Transverse colon (tissue), 4 donors: ENCODE results near the gene TUBD1. TPM values are rescaled to one million over a fixed set of nuclear protein-coding genes. Genes with fewer than 3 reads are reported as not detected.
"Not testable (repeated sequence)": the region's sequence is repeated elsewhere in the genome, so short reads cannot be mapped to it uniquely, and the experiment has no call there.

ENCODE experiments used
- DNase-seq: peaks from one replicate; pipeline ENCODE4 v3.0.0-alpha.2; 2019
- H3K27ac ChIP-seq, 4 donors: fragments of 200-600 bp; sonication (generic); 2 replicates each; pipeline ENCODE4 v1.5.1; 2016 to 2018; ENCODE audit warnings: inconsistent platforms in 4 of 4
- H3K27me3 ChIP-seq: fragments of 200-600 bp; sonication (generic); 2 replicates; pipeline ENCODE4 v1.5.1; 2017; ENCODE audit warnings: inconsistent platforms
- H3K36me3 ChIP-seq, 4 donors: fragments of 200-600 bp; sonication (generic); 2 replicates each; pipeline ENCODE4 v1.5.1; 2017 to 2019; ENCODE audit warnings: inconsistent platforms in 4 of 4
- H3K4me1 ChIP-seq, 4 donors: fragments of 200-600 bp; sonication (generic); 2 replicates each; pipeline ENCODE4 v1.5.1; 2017 to 2020; ENCODE audit warnings: inconsistent platforms in 4 of 4
- H3K4me3 ChIP-seq, 4 donors: fragments of 200-600 bp; sonication (generic); 1 replicate in 1 of 4; 2 replicates in 3 of 4; pipeline versions ENCODE4 v1.5.1 to v1.6.1; 2017 to 2019; ENCODE audit warnings: inconsistent platforms in 4 of 4
- H3K9me3 ChIP-seq, 2 donors: fragments of 200-600 bp; sonication (generic); 2 replicates each; pipeline ENCODE4 v1.5.1; 2017 to 2019; ENCODE audit warnings: inconsistent platforms in 2 of 2
- EP300 ChIP-seq: sonication (generic); formaldehyde crosslinking; IDR thresholded peaks from one replicate; pipeline ENCODE4 v1.6.1; 2017; ENCODE audit warnings: antibody characterized with exemption, low read depth
- POLR2A ChIP-seq: fragments of 450-650 bp; IDR thresholded peaks from one replicate; pipeline ENCODE4 v1.6.1; 2016; ENCODE audit warnings: antibody characterized with exemption, mild to moderate bottlenecking, moderate library complexity
- POLR2AphosphoS5 ChIP-seq, 3 donors: sonication (generic); formaldehyde crosslinking; IDR thresholded peaks; one replicate each; pipeline ENCODE4 v1.6.1; 2016; ENCODE audit warnings: antibody characterized with exemption in 3 of 3
- WGBS, 2 donors: methylation state at CpG; one replicate each; pipeline ENCODE4 v1.1.5; 2018; ENCODE audit warnings: low coverage in 1 of 2; 5-methylcytosine and 5-hydroxymethylcytosine counted together
- in situ Hi-C, 4 donors: fragments of 200-750 bp; cut with MboI; loops; one replicate each; pipeline versions ENCODE4 v1.15.0 to v1.15.1; 2017; ENCODE audit warnings: low sequenced_read_pairs in 3 of 4, low pct_ligation_motif_present in 1 of 4, low pct_unique_long_range_greater_than_20kb in 1 of 4
- intact Hi-C: fragments of 100-400 bp; cut with DNase I; formaldehyde crosslinking; loops from one replicate; pipeline ENCODE4 v1.15.1; 2023; ENCODE audit warnings: low total_unique reads
- total RNA-seq, 4 donors: library from RNA; depleted of rRNA; stranded (reverse); fragments of >200 nt; gene quantifications; one replicate each; pipeline ENCODE4 v1.1.0, GENCODE V29; 2016
- TF ChIP-seq, protein P1 (sequence below), 5 experiments: fragments of 200-600 bp in 3 of 5; fragments of 450-650 bp in 2 of 5; sonication (generic) in 3 of 5; IDR thresholded peaks; 1 replicate in 2 of 5; 2 replicates in 3 of 5; pipeline ENCODE4 v1.5.1; 2016 to 2017; ENCODE audit warnings: antibody characterized with exemption in 5 of 5, inconsistent platforms in 3 of 5, mild to moderate bottlenecking in 2 of 5, moderate library complexity in 1 of 5

Gene TUBD1
- total RNA-seq, 4 donors from 2014 or later: 0.80 to 13.3 (median 4.1) TPM

DNA sequence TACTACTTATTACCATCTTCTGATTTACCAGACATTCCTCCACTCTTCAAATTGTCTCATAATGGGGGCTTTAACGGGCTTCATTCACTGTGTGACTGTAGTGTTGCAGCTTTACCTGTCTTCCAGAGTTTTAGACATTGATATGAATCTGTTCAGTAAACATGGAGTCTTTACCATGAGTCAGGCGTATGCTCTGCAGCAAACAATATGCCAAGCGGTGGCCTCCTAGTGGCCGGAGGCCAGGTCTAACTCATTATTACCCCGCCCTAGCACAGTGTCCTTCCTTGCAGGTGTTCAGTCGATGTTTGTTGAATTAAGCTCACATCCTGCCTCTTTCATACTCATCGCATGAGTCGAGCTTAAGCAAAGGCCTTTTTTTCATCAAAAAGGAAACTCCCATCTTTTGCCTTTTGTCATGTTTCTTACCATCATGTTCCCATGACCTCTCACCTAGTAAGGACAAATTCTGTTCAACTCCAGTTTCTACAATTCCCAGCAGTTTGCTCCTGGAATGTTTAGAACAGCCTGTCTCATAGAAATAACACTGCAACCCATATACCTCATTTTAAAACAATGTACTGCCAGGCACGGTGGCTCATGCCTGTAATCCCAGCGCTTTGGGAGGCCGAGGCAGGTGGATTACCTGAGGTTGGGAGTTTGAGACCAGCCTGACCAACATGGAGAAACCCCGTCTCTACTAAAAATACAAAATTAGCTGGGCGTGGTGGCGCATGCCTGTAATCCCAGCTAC, 39.4 kb downstream of the TUBD1 start:
- peak; percentile 83 for DNase-seq
- no peaks in the 10 kb centered on the region for H3K27me3 ChIP-seq
- TF ChIP-seq, protein P1, sequence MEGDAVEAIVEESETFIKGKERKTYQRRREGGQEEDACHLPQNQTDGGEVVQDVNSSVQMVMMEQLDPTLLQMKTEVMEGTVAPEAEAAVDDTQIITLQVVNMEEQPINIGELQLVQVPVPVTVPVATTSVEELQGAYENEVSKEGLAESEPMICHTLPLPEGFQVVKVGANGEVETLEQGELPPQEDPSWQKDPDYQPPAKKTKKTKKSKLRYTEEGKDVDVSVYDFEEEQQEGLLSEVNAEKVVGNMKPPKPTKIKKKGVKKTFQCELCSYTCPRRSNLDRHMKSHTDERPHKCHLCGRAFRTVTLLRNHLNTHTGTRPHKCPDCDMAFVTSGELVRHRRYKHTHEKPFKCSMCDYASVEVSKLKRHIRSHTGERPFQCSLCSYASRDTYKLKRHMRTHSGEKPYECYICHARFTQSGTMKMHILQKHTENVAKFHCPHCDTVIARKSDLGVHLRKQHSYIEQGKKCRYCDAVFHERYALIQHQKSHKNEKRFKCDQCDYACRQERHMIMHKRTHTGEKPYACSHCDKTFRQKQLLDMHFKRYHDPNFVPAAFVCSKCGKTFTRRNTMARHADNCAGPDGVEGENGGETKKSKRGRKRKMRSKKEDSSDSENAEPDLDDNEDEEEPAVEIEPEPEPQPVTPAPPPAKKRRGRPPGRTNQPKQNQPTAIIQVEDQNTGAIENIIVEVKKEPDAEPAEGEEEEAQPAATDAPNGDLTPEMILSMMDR (IDR thresholded peaks at IDR 0.05): peak; percentile 42 to 82 (median 56)
- TF ChIP-seq POLR2AphosphoS5 (IDR thresholded peaks at IDR 0.05) (peak in 2 of 3 donors; percentile 64 to 73), EP300 (no peak)
- no peak overlapping the region for H3K4me3 ChIP-seq
- peak overlapping the region; percentile 91 to 99 (median 95) for H3K27ac ChIP-seq
- WGBS, 2 donors: 52 to 55% methylated on average over 10 to 14 of the region's 14 CpGs
- H3K9me3 ChIP-seq: no peaks in the 10 kb centered on the region
- intact Hi-C loops: no loop called here
- H3K4me1 ChIP-seq: peaks cover 29 to 75% (median 57%) of the 10 kb centered on the region in 4 donors
- in situ Hi-C loops: no loop called here
- no peaks in the 10 kb centered on the region for H3K36me3 ChIP-seq

DNA sequence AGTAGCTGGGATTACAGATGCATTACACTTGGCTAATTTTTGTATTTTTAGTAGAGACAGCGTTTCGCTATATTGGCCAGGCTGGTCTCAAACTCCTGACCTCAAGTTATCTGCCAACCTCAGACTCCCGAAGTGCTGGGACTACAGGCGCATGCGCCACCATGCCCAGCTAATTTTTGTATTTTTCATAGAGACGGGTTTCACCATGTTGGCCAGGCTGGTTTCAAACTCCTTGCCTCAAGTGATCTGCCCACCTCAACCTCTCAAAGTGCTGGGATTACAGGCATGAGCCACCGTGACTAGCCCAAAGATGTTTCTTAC, 39.9 kb downstream of the TUBD1 start:
- intact Hi-C loops: not testable (repeated sequence)

DNA sequence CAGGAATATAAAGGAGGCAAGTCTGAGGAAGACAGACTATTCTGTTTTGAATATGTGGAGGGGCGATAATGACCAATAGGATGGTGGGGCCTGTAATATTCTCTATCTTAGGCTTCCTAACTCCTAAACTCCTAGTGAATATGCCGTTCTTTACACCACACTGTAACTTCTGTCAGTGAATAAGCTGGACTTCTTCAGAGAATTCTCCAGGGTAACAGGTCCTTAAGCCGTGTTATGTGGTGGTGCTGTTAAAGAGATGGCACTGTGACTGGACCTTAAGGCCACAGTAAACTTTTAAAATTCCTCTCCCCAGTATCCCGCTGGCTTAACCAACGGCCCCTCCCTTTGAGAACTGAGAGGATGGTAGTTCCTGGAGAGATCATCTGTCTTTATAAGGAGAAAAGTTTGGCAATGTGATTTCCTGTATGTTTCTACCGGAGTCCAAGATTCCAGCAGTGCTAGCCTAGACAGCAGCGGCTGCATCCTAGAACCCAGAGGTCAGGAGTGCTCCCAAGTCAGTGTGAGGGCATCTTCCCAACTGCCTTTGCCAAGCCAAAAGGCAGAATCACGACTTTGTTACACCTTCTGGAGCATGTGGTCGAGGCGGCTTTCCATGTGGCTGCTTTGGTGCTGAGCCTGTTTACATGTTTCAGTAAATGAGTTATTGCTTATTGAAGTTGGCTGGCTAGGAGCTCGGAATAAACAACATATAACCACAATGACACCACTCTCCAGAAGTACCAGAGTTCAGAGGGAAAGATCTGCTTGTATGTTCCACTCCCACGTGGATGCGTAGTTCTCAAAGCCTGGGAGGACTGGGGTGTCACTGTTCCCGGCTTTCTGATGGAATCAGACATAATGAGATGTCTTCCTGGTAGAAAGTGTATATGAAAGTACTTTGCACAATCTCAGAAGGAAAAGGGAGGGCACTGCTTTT, 41.0 kb downstream of the TUBD1 start:
- Histone ChIP-seq H3K36me3 (no peaks in the 10 kb centered on the region), H3K4me3 (no peak overlapping the region), H3K9me3 (no peaks in the 10 kb centered on the region), H3K27ac (peak overlapping the region; percentile 91 to 99 (median 95)), H3K27me3 (no peaks in the 10 kb centered on the region), H3K4me1 (peaks cover 40 to 92% (median 72%) of the 10 kb centered on the region in 4 donors)
- in situ Hi-C loops (no loop called here), intact Hi-C loops (no loop called here)
- WGBS, 2 donors: 44 to 61% methylated on average over 7 to 14 of the region's 14 CpGs
- DNase-seq: peak; percentile 70
- TF ChIP-seq, protein P1 (IDR thresholded peaks at IDR 0.05): no peak
- TF ChIP-seq EP300 (peak; percentile 87), POLR2AphosphoS5 (IDR thresholded peaks at IDR 0.05) (peak; percentile 77 to 92 (median 89)), POLR2A (peak; percentile 13)

More for the DNA sequence above, 39.9 kb downstream of the TUBD1 start:
- H3K36me3 ChIP-seq, in situ Hi-C loops, DNase-seq, H3K4me3 ChIP-seq, H3K27me3 ChIP-seq, H3K9me3 ChIP-seq: not testable (repeated sequence)
- 97% methylated on average over 7 of the region's 7 CpGs; no CpG with 5 or more reads in 1 of the 2 donors for WGBS, 2 donors
- Histone ChIP-seq H3K27ac (peak overlapping the region; percentile 91 to 99 (median 95)), H3K4me1 (peaks cover 29 to 81% (median 61%) of the 10 kb centered on the region in 4 donors)

DNA sequence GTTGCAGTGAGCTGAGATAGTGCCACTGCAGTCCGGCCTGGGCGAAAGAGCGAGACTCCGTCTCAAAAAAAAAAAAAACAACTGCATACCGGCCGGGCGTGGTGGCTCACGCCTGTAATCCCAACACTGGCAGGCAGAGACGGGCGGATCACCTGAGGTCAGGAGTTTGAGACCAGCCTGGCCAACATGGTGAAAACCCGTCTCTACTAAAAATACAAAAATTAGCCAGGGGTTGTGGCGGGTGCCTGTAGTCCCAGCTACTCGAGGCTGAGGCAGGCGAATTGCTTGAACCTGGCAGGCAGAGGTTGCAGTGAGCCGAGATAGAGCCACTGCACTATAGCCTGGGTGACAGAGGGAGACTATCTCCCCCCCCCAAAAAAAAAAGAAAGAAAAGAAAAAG, 42.4 kb downstream of the TUBD1 start:
- intact Hi-C loops, H3K4me3 ChIP-seq, DNase-seq, H3K27me3 ChIP-seq, in situ Hi-C loops, H3K36me3 ChIP-seq, H3K9me3 ChIP-seq: not testable (repeated sequence)
- H3K27ac ChIP-seq: peak overlapping the region; percentile 91 to 99 (median 95)
- 49 to 86% methylated on average over 10 to 15 of the region's 15 CpGs for WGBS, 2 donors
- peaks cover 49 to 97% (median 84%) of the 10 kb centered on the region in 4 donors for H3K4me1 ChIP-seq
- TF ChIP-seq, protein P1 (IDR thresholded peaks at IDR 0.05): peak in 1 of 5 experiments; percentile 3
